Mesenchymal stem cell (in vitro differentiated cells and primary cell): ENCODE measurements around the gene CD37. TPM values are rescaled to one million over a fixed set of nuclear protein-coding genes. Genes with fewer than 3 reads are reported as not detected.
"Not testable (repeated sequence)": the region's sequence is repeated elsewhere in the genome, so short reads cannot be mapped to it uniquely, and the experiment has no call there.

Experiments used
- DNase-seq: peaks from one replicate; pipeline ENCODE4 v3.0.0-alpha.2; 2013
- H2AFZ ChIP-seq: one replicate; pipeline ENCODE4 v1.6.1; 2013; ENCODE audit warnings: low read depth, mild to moderate bottlenecking, control low read depth, inconsistent platforms, low read length, moderate library complexity
- H2AK5ac ChIP-seq: 2 replicates; pipeline ENCODE4 v1.6.1; 2013; ENCODE audit warnings: low read length, moderate library complexity, mild to moderate bottlenecking, inconsistent platforms; ENCODE audit not compliant: severe bottlenecking
- H2BK120ac ChIP-seq: one replicate; pipeline ENCODE4 v1.6.1; 2013; ENCODE audit warnings: low read depth, mild to moderate bottlenecking, inconsistent platforms, low read length, moderate library complexity
- H2BK12ac ChIP-seq, 2 experiments: one replicate each; pipeline ENCODE4 v1.6.1; 2013; ENCODE audit warnings: inconsistent platforms in 2 of 2, low read length in 2 of 2, mild to moderate bottlenecking in 2 of 2, moderate library complexity in 2 of 2, control low read depth in 1 of 2
- H2BK15ac ChIP-seq: one replicate; pipeline ENCODE4 v1.6.1; 2013; ENCODE audit warnings: mild to moderate bottlenecking, low read depth, inconsistent platforms; ENCODE audit not compliant: poor library complexity, severe bottlenecking
- H2BK5ac ChIP-seq: 2 replicates; pipeline ENCODE4 v1.6.1; 2013; ENCODE audit warnings: low read depth, mild to moderate bottlenecking, low read length, control low read depth, inconsistent platforms; ENCODE audit not compliant: poor library complexity, severe bottlenecking
- H3K14ac ChIP-seq, 2 experiments: one replicate each; pipeline ENCODE4 v1.6.1; 2013; ENCODE audit warnings: inconsistent platforms in 2 of 2, low read length in 2 of 2, control low read depth in 1 of 2, mild to moderate bottlenecking in 1 of 2, moderate library complexity in 1 of 2
- H3K18ac ChIP-seq, 2 experiments: one replicate each; pipeline ENCODE4 v1.6.1; 2013; ENCODE audit warnings: inconsistent platforms in 2 of 2, low read length in 2 of 2, control low read depth in 1 of 2, low read depth in 1 of 2, mild to moderate bottlenecking in 1 of 2
- H3K23ac ChIP-seq, 2 experiments: one replicate each; pipeline ENCODE4 v1.6.1; 2013; ENCODE audit warnings: inconsistent platforms in 2 of 2, low read length in 2 of 2, mild to moderate bottlenecking in 2 of 2, moderate library complexity in 2 of 2, control low read depth in 1 of 2
- H3K27ac ChIP-seq: 2 replicates; pipeline ENCODE4 v1.5.1; 2013; ENCODE audit warnings: mild to moderate bottlenecking, moderate library complexity, low read length, control low read depth, inconsistent platforms; ENCODE audit not compliant: poor library complexity, severe bottlenecking
- H3K27me3 ChIP-seq, 2 experiments: 2 replicates each; pipeline versions ENCODE4 v1.6.1 to v1.7.0; 2013; ENCODE audit warnings: low read length in 2 of 2, mild to moderate bottlenecking in 2 of 2, moderate library complexity in 2 of 2, control low read depth in 1 of 2, inconsistent platforms in 1 of 2; ENCODE audit not compliant: control insufficient read depth in 1 of 2, insufficient read depth in 1 of 2
- H3K36me3 ChIP-seq, 2 experiments: 2 replicates each; pipeline versions ENCODE4 v1.6.1 to v1.7.0; 2013; ENCODE audit warnings: low read length in 2 of 2, control low read depth in 1 of 2, inconsistent platforms in 1 of 2, low read depth in 1 of 2, mild to moderate bottlenecking in 1 of 2; ENCODE audit not compliant: insufficient read depth in 2 of 2, control insufficient read depth in 1 of 2
- H3K4ac ChIP-seq, 2 experiments: one replicate each; pipeline ENCODE4 v1.6.1; 2013; ENCODE audit warnings: inconsistent platforms in 2 of 2, low read length in 2 of 2, mild to moderate bottlenecking in 2 of 2, moderate library complexity in 2 of 2, control low read depth in 1 of 2, low read depth in 1 of 2
- H3K4me1 ChIP-seq: 2 replicates; pipeline ENCODE4 v1.6.1; 2013; ENCODE audit warnings: low read depth, low read length, control low read depth; ENCODE audit not compliant: control insufficient read depth, insufficient read depth
- H3K4me2 ChIP-seq: 2 replicates; pipeline ENCODE4 v1.6.1; 2013; ENCODE audit warnings: low read length, mild to moderate bottlenecking, inconsistent platforms; ENCODE audit not compliant: poor library complexity, severe bottlenecking
- H3K4me3 ChIP-seq, 2 experiments: 2 replicates each; pipeline versions ENCODE4 v1.5.1 to v1.7.0; 2013; ENCODE audit warnings: low read length in 2 of 2, mild to moderate bottlenecking in 2 of 2, control low read depth in 1 of 2, low read depth in 1 of 2; ENCODE audit not compliant: insufficient read depth in 1 of 2
- H3K79me1 ChIP-seq: replicated peaks from 2 replicates; pipeline ENCODE4 v1.6.1; 2013; ENCODE audit warnings: mild to moderate bottlenecking, control low read depth, low read length, inconsistent platforms; ENCODE audit not compliant: poor library complexity, severe bottlenecking
- H3K9ac ChIP-seq: 2 replicates; pipeline ENCODE4 v1.7.0; 2013; ENCODE audit warnings: mild to moderate bottlenecking, low read length, moderate library complexity
- H3K9me3 ChIP-seq: 2 replicates; pipeline ENCODE4 v1.7.0; 2013; ENCODE audit warnings: mild to moderate bottlenecking, low read length; ENCODE audit not compliant: control insufficient read depth
- H4K8ac ChIP-seq: one replicate; pipeline ENCODE4 v1.6.1; 2013; ENCODE audit warnings: inconsistent platforms, mild to moderate bottlenecking, low read length, moderate library complexity
- H4K91ac ChIP-seq: one replicate; pipeline ENCODE4 v1.6.1; 2013; ENCODE audit warnings: mild to moderate bottlenecking, low read length, inconsistent platforms
- WGBS: methylation state at CpG from one replicate; pipeline ENCODE4 v1.1.7; 2013; ENCODE audit warnings: mixed read lengths; 5-methylcytosine and 5-hydroxymethylcytosine counted together
- polyA plus RNA-seq, 2 experiments: library from polyadenylated mRNA; stranded (reverse); fragments of 200-250 nt; gene quantifications; one replicate each; pipeline ENCODE4 v1.2.3, GENCODE V29; 2013

The CD37 gene, protein sequence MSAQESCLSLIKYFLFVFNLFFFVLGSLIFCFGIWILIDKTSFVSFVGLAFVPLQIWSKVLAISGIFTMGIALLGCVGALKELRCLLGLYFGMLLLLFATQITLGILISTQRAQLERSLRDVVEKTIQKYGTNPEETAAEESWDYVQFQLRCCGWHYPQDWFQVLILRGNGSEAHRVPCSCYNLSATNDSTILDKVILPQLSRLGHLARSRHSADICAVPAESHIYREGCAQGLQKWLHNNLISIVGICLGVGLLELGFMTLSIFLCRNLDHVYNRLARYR
- polyA plus RNA-seq (2013, experiment 1 of 2): not detected
- polyA plus RNA-seq (2013, experiment 2 of 2): not detected

- Histone ChIP-seq H3K79me1 (peaks cover 15% of the 10 kb centered on the region), H4K8ac (no peak within 1 kb of the TSS), H2BK5ac (no peak within 1 kb of the TSS), H3K23ac (no peak within 1 kb of the TSS), H3K9me3 (no peaks in the 10 kb centered on the region), H3K4me2 (no peak within 1 kb of the TSS), H3K14ac (no peak within 1 kb of the TSS), H3K4ac (no peak within 1 kb of the TSS), H3K4me3 (no peak within 1 kb of the TSS), H2BK120ac (no peak within 1 kb of the TSS), H3K4me1 (peaks cover 12% of the 10 kb centered on the region), H3K27ac (no peak within 1 kb of the TSS), H3K9ac (no peak within 1 kb of the TSS), H2AK5ac (no peak within 1 kb of the TSS), H3K36me3 (peaks cover 0 to 53% of the 10 kb centered on the region in 2 experiments), H2BK15ac (no peak within 1 kb of the TSS), H4K91ac (no peak within 1 kb of the TSS), H2BK12ac (no peak within 1 kb of the TSS), H3K18ac (no peak within 1 kb of the TSS), H3K27me3 (peaks cover 0 to 13% of the 10 kb centered on the region in 2 experiments), H2AFZ (no peak within 1 kb of the TSS)
- no peak for DNase-seq
- 85% methylated on average over 13 of the region's 13 CpGs for WGBS
Measured at GRCh38 chr19:49335071-49335783, at the start of gene CD37. Gene CD37 (plus strand): TSS chr19:49335406. CDS start chr19:49335541, 135 bp downstream.

GRCh38 chr19:49287141-49287770, 48.0 kb upstream of the CD37 start:
- Histone ChIP-seq H3K18ac (no peak overlapping the region), H3K27ac (no peak overlapping the region), H2BK12ac (no peak overlapping the region), H2BK120ac (no peak overlapping the region), H3K23ac (no peak overlapping the region), H3K27me3 (peaks cover 11 to 14% of the 10 kb centered on the region in 2 experiments), H2BK5ac (no peak overlapping the region), H3K4me1 (no peaks in the 10 kb centered on the region), H3K4ac (no peak overlapping the region), H3K79me1 (no peaks in the 10 kb centered on the region), H3K9ac (no peak overlapping the region), H2AK5ac (no peak overlapping the region), H3K4me2 (no peak overlapping the region), H3K9me3 (no peaks in the 10 kb centered on the region), H3K4me3 (no peak overlapping the region), H4K8ac (no peak overlapping the region), H3K14ac (no peak overlapping the region), H2AFZ (no peak overlapping the region), H3K36me3 (peaks cover 0 to 5% of the 10 kb centered on the region in 2 experiments), H2BK15ac (no peak overlapping the region), H4K91ac (no peak overlapping the region)
- DNase-seq: no peak
- WGBS: 64% methylated on average over 2 of the region's 2 CpGs

DNA sequence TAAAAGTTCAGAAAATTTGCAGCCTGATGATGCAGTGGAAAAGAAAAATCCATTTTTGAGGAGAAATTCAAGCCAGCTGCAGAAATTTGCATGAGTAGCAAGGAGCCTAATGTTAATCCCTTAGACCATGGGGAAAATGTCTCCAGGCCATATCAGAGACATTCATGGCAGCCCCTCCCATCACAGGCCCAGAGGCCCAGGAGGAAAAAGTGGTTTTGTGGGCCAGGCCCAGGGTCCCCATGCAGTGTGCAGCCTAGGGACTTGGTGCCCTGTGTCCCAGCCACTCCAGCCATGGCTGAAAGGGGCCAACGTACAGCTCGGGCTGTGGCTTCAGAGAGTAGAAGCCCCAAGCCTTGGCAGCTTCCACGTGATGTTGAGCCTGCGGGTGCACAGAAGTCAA, 47.0 kb upstream of the CD37 start:
- not testable (repeated sequence) for DNase-seq, H3K4me1 ChIP-seq, H2BK15ac ChIP-seq, H2AFZ ChIP-seq, H3K4me2 ChIP-seq, H4K8ac ChIP-seq, H3K79me1 ChIP-seq, H3K23ac ChIP-seq, H2BK120ac ChIP-seq, H3K36me3 ChIP-seq, H4K91ac ChIP-seq, H3K18ac ChIP-seq, H3K14ac ChIP-seq, H3K4me3 ChIP-seq, H2BK12ac ChIP-seq, H3K4ac ChIP-seq, H3K9ac ChIP-seq, H3K9me3 ChIP-seq, H2AK5ac ChIP-seq, H3K27ac ChIP-seq, H2BK5ac ChIP-seq
- 95% methylated on average over 4 of the region's 4 CpGs for WGBS
- H3K27me3 ChIP-seq: peaks cover 11 to 14% of the 10 kb centered on the region in 2 experiments

- H3K4me3 ChIP-seq, H3K4me2 ChIP-seq, H4K91ac ChIP-seq, H2AFZ ChIP-seq, H2BK5ac ChIP-seq, H4K8ac ChIP-seq, H3K4ac ChIP-seq, H3K18ac ChIP-seq, H3K27ac ChIP-seq, H3K4me1 ChIP-seq, H3K9me3 ChIP-seq, H3K14ac ChIP-seq, H3K79me1 ChIP-seq, H2BK15ac ChIP-seq, H3K23ac ChIP-seq, H2AK5ac ChIP-seq, H2BK120ac ChIP-seq, DNase-seq, H2BK12ac ChIP-seq, H3K9ac ChIP-seq: not testable (repeated sequence)
- Histone ChIP-seq H3K36me3 (peaks cover 0 to 14% of the 10 kb centered on the region in 2 experiments), H3K27me3 (peaks cover 11 to 14% of the 10 kb centered on the region in 2 experiments)
- 36% methylated on average over 1 of the region's 2 CpGs for WGBS
Measured at GRCh38 chr19:49289286-49289685, 45.9 kb upstream of the CD37 start.
